Measurements from ENCODE around the gene NFKBIB. TPM values are rescaled to one million over a fixed set of nuclear protein-coding genes. Genes with fewer than 3 reads are reported as not detected.
A peak's percentile ranks its signal among the peaks of the same experiment; 100 is the strongest.

NFKBIB gene
- total RNA-seq, 4 donors from 2014 or later, result 6.2 to 53.9 (median 29.4) TPM

GRCh38 chr19:38922482-38922881 lies 22.7 kb downstream of the NFKBIB start:
- H3K36me3 ChIP-seq, result peaks cover 0 to 14% (median 0%) of the 10 kb centered on the region in 4 donors
- in situ Hi-C loops (cut with MboI; ENCODE audit: low pct_ligation_motif_present in 1 of 4, low pct_unique_long_range_greater_than_20kb in 1 of 4, low sequenced_read_pairs in 3 of 4), result no loop called here
- no peak overlapping the region for H3K4me3 ChIP-seq
- TF ChIP-seq EP300 (IDR thresholded peaks at IDR 0.05; ENCODE audit: low read depth) (no peak), POLR2A (IDR thresholded peaks at IDR 0.05) (no peak), CTCF (IDR thresholded peaks at IDR 0.05) (no peak), POLR2AphosphoS5 (IDR thresholded peaks at IDR 0.05) (no peak)
- 95 to 96% methylated on average over 5 of the region's 5 CpGs for WGBS, 2 donors (ENCODE audit: low coverage in 1 of 2)
- no peak overlapping the region for H3K27ac ChIP-seq
- DNase-seq, result no peak
- intact Hi-C loops (cut with DNase I; ENCODE audit: low total_unique reads), result no loop called here
- no peaks in the 10 kb centered on the region for H3K9me3 ChIP-seq
- no peaks in the 10 kb centered on the region for H3K27me3 ChIP-seq
- H3K4me1 ChIP-seq, result no peaks in the 10 kb centered on the region

GRCh38 chr19:38924388-38924787 lies 24.6 kb downstream of the NFKBIB start:
- peaks cover 0 to under 1% (median 0%) of the 10 kb centered on the region in 4 donors for H3K4me1 ChIP-seq
- H3K4me3 ChIP-seq, result no peak overlapping the region
- peaks cover 0 to 14% (median 0%) of the 10 kb centered on the region in 4 donors for H3K36me3 ChIP-seq
- no peak for DNase-seq
- H3K27ac ChIP-seq, result no peak overlapping the region
- WGBS, 2 donors (ENCODE audit: low coverage in 1 of 2), result 88 to 90% methylated on average over 2 to 7 of the region's 7 CpGs
- H3K27me3 ChIP-seq, result no peaks in the 10 kb centered on the region
- in situ Hi-C loops (cut with MboI; ENCODE audit: low pct_ligation_motif_present in 1 of 4, low pct_unique_long_range_greater_than_20kb in 1 of 4, low sequenced_read_pairs in 3 of 4) (no loop called here), intact Hi-C loops (cut with DNase I; ENCODE audit: low total_unique reads) (no loop called here)
- no peaks in the 10 kb centered on the region for H3K9me3 ChIP-seq
- TF ChIP-seq EP300 (IDR thresholded peaks at IDR 0.05; ENCODE audit: low read depth) (no peak), CTCF (IDR thresholded peaks at IDR 0.05) (no peak), POLR2AphosphoS5 (IDR thresholded peaks at IDR 0.05) (no peak), POLR2A (IDR thresholded peaks at IDR 0.05) (no peak)

GRCh38 chr19:38928391-38929001 lies 28.7 kb downstream of the NFKBIB start:
- no peak overlapping the region for H3K4me3 ChIP-seq
- H3K36me3 ChIP-seq, result peaks cover 0 to 14% (median 0%) of the 10 kb centered on the region in 4 donors
- H3K27me3 ChIP-seq, result no peaks in the 10 kb centered on the region
- no peak for DNase-seq
- peaks cover 7 to 19% (median 13%) of the 10 kb centered on the region in 4 donors for H3K4me1 ChIP-seq
- intact Hi-C loops (cut with DNase I; ENCODE audit: low total_unique reads), result no loop called here
- TF ChIP-seq CTCF (IDR thresholded peaks at IDR 0.05) (no peak), POLR2AphosphoS5 (IDR thresholded peaks at IDR 0.05) (no peak), POLR2A (IDR thresholded peaks at IDR 0.05) (no peak), EP300 (IDR thresholded peaks at IDR 0.05; ENCODE audit: low read depth) (no peak)
- H3K9me3 ChIP-seq, result no peaks in the 10 kb centered on the region
- 56 to 73% methylated on average over 4 of the region's 4 CpGs for WGBS, 2 donors (ENCODE audit: low coverage in 1 of 2)
- in situ Hi-C loops (cut with MboI; ENCODE audit: low pct_ligation_motif_present in 1 of 4, low pct_unique_long_range_greater_than_20kb in 1 of 4, low sequenced_read_pairs in 3 of 4), result loop anchor here in 3 of 4 donors (25.0 kb wide), 2 partner anchors 391 to 516 kb away; partner anchors contain the start of gene FAM98C (in 2 of the 3)
- peak overlapping the region in 1 of 4 donors; percentile 8 for H3K27ac ChIP-seq

- WGBS, 2 donors (ENCODE audit: low coverage in 1 of 2), result 3 to 42% methylated on average over 2 to 35 of the region's 49 CpGs
- peaks cover 7 to 19% (median 13%) of the 10 kb centered on the region in 4 donors for H3K4me1 ChIP-seq
- peak within 1 kb of the TSS; percentile 88 to 93 (median 90) for H3K27ac ChIP-seq
- intact Hi-C loops (cut with DNase I; ENCODE audit: low total_unique reads) (no loop called here), in situ Hi-C loops (cut with MboI; ENCODE audit: low pct_ligation_motif_present in 1 of 4, low pct_unique_long_range_greater_than_20kb in 1 of 4, low sequenced_read_pairs in 3 of 4) (loop anchor here in 3 of 4 donors (25.0 kb wide), 2 partner anchors 393 to 518 kb away; partner anchors contain the start of gene FAM98C (in 2 of the 3))
- no peaks in the 10 kb centered on the region for H3K9me3 ChIP-seq
- peaks cover 0 to 5% (median 0%) of the 10 kb centered on the region in 4 donors for H3K36me3 ChIP-seq
- DNase-seq, result peak; percentile 93
- H3K27me3 ChIP-seq, result no peaks in the 10 kb centered on the region
- peak within 1 kb of the TSS; percentile 55 to 83 (median 70) for H3K4me3 ChIP-seq
- peak; percentile 97 to 99 (median 99) for TF ChIP-seq CTCF (IDR thresholded peaks at IDR 0.05)
- no peak for TF ChIP-seq POLR2A (IDR thresholded peaks at IDR 0.05)
Observed at GRCh38 chr19:38929929-38930775, 30.4 kb downstream of the NFKBIB start, which contains the start of gene SARS2. Gene SARS2, minus strand, starts transcription at chr19:38930763. Its CDS starts 27 bp downstream, at chr19:38930736.
